Measurements from ENCODE around the gene OTOP1.
"Not testable (repeated sequence)": the region's sequence is repeated elsewhere in the genome, so short reads cannot be mapped to it uniquely, and the experiment has no call there.

Gene OTOP1

GRCh38 chr4:4249342-4249741, 22.6 kb upstream of the OTOP1 start:
- Mint-ChIP-seq H3K4me1 (peaks cover 27% of the 10 kb centered on the region), H3K36me3 (peaks cover 12% of the 10 kb centered on the region)
- not testable (repeated sequence) for H3K27me3 Mint-ChIP-seq, H3K4me3 Mint-ChIP-seq, H3K27ac Mint-ChIP-seq, H3K9me3 Mint-ChIP-seq

DNA sequence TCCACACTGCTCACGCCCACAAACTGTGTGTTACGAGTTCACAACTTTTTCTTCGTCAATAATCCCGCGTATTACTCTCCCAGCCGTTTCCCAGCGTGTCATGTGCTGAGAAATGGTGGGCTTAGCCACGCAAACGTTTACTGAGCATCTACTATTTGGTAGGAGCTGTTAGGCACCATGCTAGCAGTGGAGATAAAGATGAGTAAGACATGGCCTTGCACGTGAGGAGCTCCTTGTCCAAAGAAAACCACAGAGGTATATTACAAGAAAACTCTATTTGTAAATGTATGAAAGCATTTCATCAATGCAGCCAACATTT, 22.1 kb upstream of the OTOP1 start:
- H3K9me3 Mint-ChIP-seq: no peaks in the 10 kb centered on the region
- peak overlapping the region; percentile 98 for H3K27ac Mint-ChIP-seq
- peaks cover 27% of the 10 kb centered on the region for H3K4me1 Mint-ChIP-seq
- peak overlapping the region; percentile 98 for H3K4me3 Mint-ChIP-seq
- H3K27me3 Mint-ChIP-seq: no peaks in the 10 kb centered on the region
- peaks cover 14% of the 10 kb centered on the region for H3K36me3 Mint-ChIP-seq

DNA sequence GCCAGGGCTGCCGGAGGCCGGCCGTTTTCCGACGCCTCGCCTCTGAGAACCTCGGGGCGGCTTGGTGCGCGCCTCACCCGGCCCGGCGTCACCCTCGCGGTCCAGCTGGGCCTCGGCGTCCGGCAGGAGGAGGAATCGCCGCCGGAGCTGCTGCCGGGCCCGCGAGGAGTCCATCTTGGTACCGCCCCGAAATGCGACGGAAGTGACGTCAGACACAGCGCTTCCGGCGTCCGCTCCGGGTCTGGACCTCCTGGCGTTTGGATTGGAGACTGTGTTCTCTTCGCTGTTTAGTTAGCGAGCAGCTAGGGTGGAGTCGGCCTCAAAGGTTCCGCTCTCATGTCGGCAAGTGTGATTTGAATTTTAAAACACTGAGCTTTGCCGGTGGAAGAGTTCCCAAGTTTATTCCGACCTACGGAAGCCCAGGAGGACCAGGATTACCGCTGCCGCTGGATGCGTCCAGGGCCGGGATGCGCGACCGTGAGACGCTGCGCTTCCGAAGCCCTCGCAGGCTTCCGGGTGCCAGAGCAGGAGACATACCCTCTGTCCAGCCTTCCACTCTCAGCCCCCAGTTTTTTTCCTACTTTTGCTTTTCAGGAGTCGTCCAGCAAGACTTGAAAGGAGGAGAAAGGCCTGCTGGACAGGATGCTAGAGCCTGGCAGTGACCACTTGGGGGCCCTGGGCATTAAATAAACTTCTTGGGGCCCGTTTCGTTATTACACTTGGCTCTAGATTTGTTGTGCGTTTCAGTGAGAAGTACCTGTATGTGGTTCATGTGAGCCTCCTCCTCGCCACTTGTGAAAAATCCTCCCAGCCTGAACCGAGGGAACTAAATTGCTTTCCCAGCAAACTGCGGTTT, 21.5 kb upstream of the OTOP1 start, which contains the start of gene TMEM128:
Gene TMEM128, minus strand, starts transcription at position 195 of the 856 bp plus-strand sequence. Its CDS starts 21 bp downstream, at position 174.
- no peaks in the 10 kb centered on the region for H3K9me3 Mint-ChIP-seq
- H3K27me3 Mint-ChIP-seq: no peaks in the 10 kb centered on the region
- H3K27ac Mint-ChIP-seq: peak within 1 kb of the TSS; percentile 98
- H3K4me1 Mint-ChIP-seq: peaks cover 27% of the 10 kb centered on the region
- H3K4me3 Mint-ChIP-seq: peak within 1 kb of the TSS; percentile 98
- peaks cover 20% of the 10 kb centered on the region for H3K36me3 Mint-ChIP-seq

DNA sequence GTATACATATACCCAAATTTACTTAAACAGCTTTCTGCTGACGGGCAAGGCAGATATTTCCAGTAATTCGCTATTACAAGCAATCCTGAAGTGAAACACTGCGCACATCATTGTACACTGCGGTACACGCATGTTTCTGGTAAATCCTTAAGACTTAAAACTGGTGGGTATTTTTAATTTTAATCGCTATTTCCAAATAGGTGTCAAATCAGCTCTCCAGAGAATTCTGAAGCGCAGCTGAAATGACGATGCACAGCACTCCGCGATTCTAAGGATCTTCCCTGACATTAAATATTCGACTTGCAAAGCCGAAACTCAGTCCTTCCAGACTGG, 20.9 kb upstream of the OTOP1 start:
- Mint-ChIP-seq H3K27ac (peak overlapping the region; percentile 98), H3K36me3 (peaks cover 22% of the 10 kb centered on the region), H3K9me3 (no peaks in the 10 kb centered on the region), H3K4me3 (peak overlapping the region; percentile 98), H3K4me1 (peaks cover 27% of the 10 kb centered on the region), H3K27me3 (no peaks in the 10 kb centered on the region)

DNA sequence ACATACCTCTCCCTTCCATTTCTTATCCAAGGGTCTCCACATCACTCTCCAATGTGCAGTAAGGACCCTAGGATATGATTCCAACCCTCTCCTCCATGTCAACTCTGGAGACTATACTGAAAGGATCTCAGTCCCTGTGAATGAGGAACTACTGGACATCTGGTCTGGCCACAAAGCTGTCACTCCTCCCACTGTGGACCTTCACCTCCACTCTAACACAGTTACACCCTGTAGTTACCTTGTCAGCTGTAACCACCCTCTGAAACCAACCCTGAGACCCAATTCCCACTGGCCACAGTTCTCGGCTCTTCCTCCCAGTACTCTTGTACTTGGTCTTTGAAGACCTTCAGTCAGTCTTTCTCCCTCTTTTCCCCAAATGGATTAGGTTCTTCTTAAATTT, 18.4 kb upstream of the OTOP1 start:
- Mint-ChIP-seq H3K4me3 (no peak overlapping the region), H3K27ac (no peak overlapping the region), H3K9me3 (no peaks in the 10 kb centered on the region)

DNA sequence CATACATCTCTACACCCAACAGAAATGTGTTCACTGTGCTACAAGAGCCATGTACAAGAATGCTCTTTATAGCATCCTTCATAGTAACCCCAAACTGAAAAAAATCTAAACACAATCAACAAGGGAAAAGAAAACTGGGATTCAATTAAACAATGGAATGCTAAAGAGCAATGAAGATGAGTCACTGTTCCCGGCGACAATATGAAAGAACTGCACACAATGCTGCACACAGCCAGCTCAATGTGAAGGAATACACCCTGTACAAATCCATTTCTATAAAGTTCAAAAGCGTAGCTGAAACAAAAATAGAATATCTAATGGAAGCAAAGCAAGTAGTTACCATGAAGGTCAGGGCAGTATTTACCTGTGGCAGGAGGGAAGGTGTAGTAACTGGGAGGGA, 12.8 kb upstream of the OTOP1 start:
- Mint-ChIP-seq H3K4me1 (peaks cover 13% of the 10 kb centered on the region), H3K36me3 (peaks cover 24% of the 10 kb centered on the region), H3K27ac (peak overlapping the region; percentile 66)
- H3K4me3 Mint-ChIP-seq, H3K27me3 Mint-ChIP-seq, H3K9me3 Mint-ChIP-seq: not testable (repeated sequence)

More for the DNA sequence above, 18.4 kb upstream of the OTOP1 start:
- Mint-ChIP-seq H3K36me3 (peaks cover 28% of the 10 kb centered on the region), H3K27me3 (no peaks in the 10 kb centered on the region), H3K4me1 (peaks cover 34% of the 10 kb centered on the region)

DNA sequence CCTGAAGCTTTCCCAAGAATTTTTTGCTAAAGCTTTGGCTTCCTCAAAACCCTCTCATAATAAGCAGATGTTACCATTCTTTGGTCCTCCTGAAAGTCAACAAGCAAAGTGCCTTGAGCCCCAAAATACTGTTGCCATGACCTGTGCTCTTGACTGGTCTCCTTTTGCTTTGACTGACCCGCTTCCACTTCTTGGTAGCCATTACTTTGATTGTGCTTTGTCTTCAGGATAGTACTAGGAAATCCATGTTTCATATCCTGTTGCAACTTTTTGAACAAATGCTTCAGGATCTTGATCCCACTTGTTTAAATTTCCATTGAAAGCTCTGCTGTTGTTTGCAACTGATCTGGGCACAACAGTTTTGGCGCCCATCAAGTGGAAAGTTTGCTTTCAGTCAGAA, 6.9 kb upstream of the OTOP1 start:
- H3K4me3 Mint-ChIP-seq: no peak overlapping the region
- no peak overlapping the region for H3K27ac Mint-ChIP-seq
- no peaks in the 10 kb centered on the region for H3K4me1 Mint-ChIP-seq
- H3K27me3 Mint-ChIP-seq: peaks cover under 1% of the 10 kb centered on the region
- H3K36me3 Mint-ChIP-seq: peaks cover 10% of the 10 kb centered on the region
- no peaks in the 10 kb centered on the region for H3K9me3 Mint-ChIP-seq

- Mint-ChIP-seq H3K4me3 (no peak overlapping the region), H3K9me3 (no peaks in the 10 kb centered on the region), H3K36me3 (peaks cover 2% of the 10 kb centered on the region), H3K27me3 (peaks cover 27% of the 10 kb centered on the region), H3K4me1 (peaks cover 10% of the 10 kb centered on the region), H3K27ac (no peak overlapping the region)
These were observed 1.6 kb upstream of the OTOP1 start for GRCh38 chr4:4228356-4228668.

GRCh38 chr4:4227510-4228355, 1.0 kb upstream of the OTOP1 start:
- Mint-ChIP-seq H3K27me3 (peaks cover 31% of the 10 kb centered on the region), H3K4me3 (peak overlapping the region; percentile 42), H3K9me3 (no peaks in the 10 kb centered on the region), H3K36me3 (peaks cover under 1% of the 10 kb centered on the region), H3K27ac (no peak overlapping the region), H3K4me1 (peaks cover 10% of the 10 kb centered on the region)

DNA sequence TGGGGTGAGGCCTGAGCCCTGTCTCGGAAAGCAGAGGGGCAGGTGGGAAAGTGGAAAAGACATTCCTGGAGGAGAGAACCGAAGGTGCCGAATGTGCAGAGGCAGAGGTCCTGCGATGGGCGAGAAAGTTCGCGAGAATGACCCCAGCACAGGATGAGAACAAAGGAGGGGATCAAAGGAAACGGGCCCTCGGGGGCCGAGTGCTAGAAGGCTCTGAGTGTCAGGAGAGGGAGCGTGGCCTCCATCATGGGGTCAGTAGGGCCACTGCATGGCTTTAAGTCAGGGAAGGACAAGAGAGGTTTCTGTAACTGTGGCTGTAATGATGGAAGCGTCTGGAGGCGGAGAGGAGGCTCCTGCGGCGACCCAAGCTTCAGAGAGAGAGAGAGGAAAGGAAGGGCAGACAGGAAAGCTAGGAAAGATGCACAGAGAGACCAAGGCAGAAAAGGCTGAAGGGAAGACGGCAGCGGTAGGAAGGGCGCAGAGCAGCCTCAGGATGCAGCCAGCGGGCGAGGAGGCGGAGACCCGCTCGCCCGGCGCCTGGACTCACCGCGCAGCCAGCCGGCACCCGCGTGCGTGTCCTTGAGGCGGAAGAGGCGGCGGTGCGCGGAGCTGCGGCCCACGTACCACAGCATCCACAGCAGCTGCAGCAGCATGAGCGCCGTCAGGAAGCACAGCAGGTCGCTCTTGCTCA, 669 bp downstream of the OTOP1 start:
- Mint-ChIP-seq H3K27me3 (peaks cover 43% of the 10 kb centered on the region), H3K27ac (no peak overlapping the region), H3K4me3 (no peak overlapping the region), H3K9me3 (no peaks in the 10 kb centered on the region), H3K36me3 (no peaks in the 10 kb centered on the region), H3K4me1 (peaks cover 10% of the 10 kb centered on the region)

GRCh38 chr4:4217113-4217512, 9.6 kb downstream of the OTOP1 start:
- Mint-ChIP-seq H3K9me3 (no peaks in the 10 kb centered on the region), H3K36me3 (no peaks in the 10 kb centered on the region), H3K4me1 (no peaks in the 10 kb centered on the region), H3K27ac (no peak overlapping the region), H3K4me3 (no peak overlapping the region), H3K27me3 (peaks cover 15% of the 10 kb centered on the region)

GRCh38 chr4:4216648-4217047, 10.1 kb downstream of the OTOP1 start:
- Mint-ChIP-seq H3K9me3 (no peaks in the 10 kb centered on the region), H3K27ac (no peak overlapping the region), H3K4me1 (no peaks in the 10 kb centered on the region), H3K4me3 (no peak overlapping the region), H3K27me3 (peaks cover 13% of the 10 kb centered on the region), H3K36me3 (no peaks in the 10 kb centered on the region)

DNA sequence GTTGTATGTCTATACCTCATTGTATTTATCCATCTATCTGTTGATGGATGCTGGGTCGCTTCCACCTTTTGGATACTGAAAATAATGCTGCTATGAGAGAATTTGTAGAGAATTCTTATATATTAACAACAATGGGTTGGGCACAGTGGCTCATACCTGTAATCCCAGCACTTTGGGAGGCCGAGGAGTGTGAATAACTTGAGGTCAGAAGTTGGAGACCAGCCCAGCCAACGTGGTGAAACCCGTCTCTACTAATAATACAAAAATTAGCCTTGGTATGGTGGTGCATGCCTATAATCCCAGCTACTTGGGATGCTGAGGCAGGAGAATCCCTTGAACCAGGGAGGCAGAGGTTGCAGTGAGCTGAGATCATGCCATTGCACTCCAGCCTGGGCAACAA, 13.1 kb downstream of the OTOP1 start:
- peaks cover 11% of the 10 kb centered on the region for H3K27me3 Mint-ChIP-seq
- not testable (repeated sequence) for H3K4me1 Mint-ChIP-seq, H3K9me3 Mint-ChIP-seq, H3K4me3 Mint-ChIP-seq, H3K36me3 Mint-ChIP-seq, H3K27ac Mint-ChIP-seq

DNA sequence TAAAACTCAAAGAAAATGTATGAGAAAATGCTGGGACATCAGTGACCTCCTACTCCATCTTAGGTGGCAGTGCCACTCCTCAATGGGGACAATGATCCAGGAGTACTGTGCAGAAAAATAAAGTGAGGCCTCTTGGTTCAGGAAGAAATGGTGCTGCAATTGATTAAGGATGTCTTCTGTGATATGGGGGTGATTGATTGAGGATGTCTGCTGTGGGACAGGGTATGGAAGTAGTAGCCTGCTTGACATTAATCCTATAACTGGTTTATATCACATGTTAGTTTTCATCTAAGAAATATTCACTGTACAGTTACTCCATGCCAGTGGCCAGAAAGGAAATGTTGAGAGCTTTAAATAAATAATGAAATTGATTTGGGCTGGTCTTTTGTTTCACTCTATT, 20.5 kb downstream of the OTOP1 start:
- Mint-ChIP-seq H3K36me3 (no peaks in the 10 kb centered on the region), H3K27me3 (peaks cover 15% of the 10 kb centered on the region), H3K4me1 (no peaks in the 10 kb centered on the region), H3K9me3 (no peaks in the 10 kb centered on the region), H3K27ac (no peak overlapping the region), H3K4me3 (no peak overlapping the region)

GRCh38 chr4:4204401-4204745, 22.4 kb downstream of the OTOP1 start:
- Mint-ChIP-seq H3K4me3 (no peak overlapping the region), H3K27me3 (peaks cover 12% of the 10 kb centered on the region), H3K36me3 (no peaks in the 10 kb centered on the region), H3K27ac (no peak overlapping the region), H3K9me3 (no peaks in the 10 kb centered on the region), H3K4me1 (no peaks in the 10 kb centered on the region)

Data from activated naive CD4-positive, alpha-beta T cell treated with anti-CD3 and anti-CD28 coated beads, Interleukin-2, amount 50 U/mL, for 24 hours (primary cell).